PC-9 (cell line): ENCODE results near the gene DGKD.

Experiments
- EZH2 ChIP-seq: fragments of 200-600 bp; sonication (generic); IDR thresholded peaks from 2 replicates; pipeline ENCODE4 v1.8.0; 2017; ENCODE audit warnings: antibody characterized with exemption, low read depth
- TF ChIP-seq, protein P1 (sequence below): fragments of 200-600 bp; sonication (generic); conservative IDR thresholded peaks from 2 replicates; pipeline ENCODE4 v1.6.1; 2017; ENCODE audit warnings: mixed run types, antibody characterized with exemption, mild to moderate bottlenecking, moderate library complexity

DNA sequence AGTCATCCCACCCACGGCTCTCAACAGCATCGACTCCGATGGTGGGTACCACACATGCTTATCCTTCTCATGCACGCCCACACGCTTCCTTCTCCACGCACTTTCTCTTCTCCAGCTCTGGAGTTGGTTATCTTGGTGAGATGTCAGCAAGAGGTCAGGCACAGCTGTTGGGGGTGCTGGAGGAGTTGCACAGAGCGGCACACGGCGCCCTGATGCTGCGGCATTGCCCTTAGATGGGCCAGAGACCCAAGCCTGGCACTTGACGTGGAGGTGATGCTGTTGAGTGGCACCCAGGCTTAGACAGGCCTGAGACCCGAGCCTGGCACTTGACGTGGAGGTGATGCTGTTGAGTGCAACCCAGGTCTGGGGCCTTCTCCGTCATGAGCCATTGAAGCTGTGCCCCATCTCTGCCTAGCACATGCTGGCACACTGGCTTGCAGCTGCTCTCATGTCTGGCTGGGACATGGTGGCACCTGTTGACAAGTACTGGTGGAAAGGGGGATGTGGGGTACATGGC lies 83.2 kb downstream of the DGKD start:
- TF ChIP-seq, protein P1, sequence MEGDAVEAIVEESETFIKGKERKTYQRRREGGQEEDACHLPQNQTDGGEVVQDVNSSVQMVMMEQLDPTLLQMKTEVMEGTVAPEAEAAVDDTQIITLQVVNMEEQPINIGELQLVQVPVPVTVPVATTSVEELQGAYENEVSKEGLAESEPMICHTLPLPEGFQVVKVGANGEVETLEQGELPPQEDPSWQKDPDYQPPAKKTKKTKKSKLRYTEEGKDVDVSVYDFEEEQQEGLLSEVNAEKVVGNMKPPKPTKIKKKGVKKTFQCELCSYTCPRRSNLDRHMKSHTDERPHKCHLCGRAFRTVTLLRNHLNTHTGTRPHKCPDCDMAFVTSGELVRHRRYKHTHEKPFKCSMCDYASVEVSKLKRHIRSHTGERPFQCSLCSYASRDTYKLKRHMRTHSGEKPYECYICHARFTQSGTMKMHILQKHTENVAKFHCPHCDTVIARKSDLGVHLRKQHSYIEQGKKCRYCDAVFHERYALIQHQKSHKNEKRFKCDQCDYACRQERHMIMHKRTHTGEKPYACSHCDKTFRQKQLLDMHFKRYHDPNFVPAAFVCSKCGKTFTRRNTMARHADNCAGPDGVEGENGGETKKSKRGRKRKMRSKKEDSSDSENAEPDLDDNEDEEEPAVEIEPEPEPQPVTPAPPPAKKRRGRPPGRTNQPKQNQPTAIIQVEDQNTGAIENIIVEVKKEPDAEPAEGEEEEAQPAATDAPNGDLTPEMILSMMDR, result no peak
- no peak for TF ChIP-seq EZH2
